CD8-positive, alpha-beta memory T cell (primary cell): ENCODE results near the gene ALPK1. TPM values are rescaled to one million over a fixed set of nuclear protein-coding genes. Genes with fewer than 3 reads are reported as not detected.

ENCODE experiments used
- CTCF ChIA-PET: fragments of 350-600 bp; sonication (Branson Sonifier 250); formaldehyde crosslinking; loops from one replicate; lab custom pipeline; 2021; ENCODE audit warnings: antibody characterized with exemption; lab: Charles Lee
- POLR2A ChIA-PET: fragments of 350-600 bp; sonication (Branson Sonifier 250); formaldehyde crosslinking; loops from one replicate; lab custom pipeline; 2021; ENCODE audit warnings: antibody characterized with exemption; lab: Charles Lee
- DNase-seq, 5 donors: peaks; one replicate each; pipeline versions ENCODE4 v3.0.0 to v3.0.0-alpha.2; 2020 to 2022; ENCODE audit warnings: mixed read lengths in 1 of 5
- H3K27ac ChIP-seq: one replicate; pipeline ENCODE4 v1.7.0; 2013; ENCODE audit warnings: low read depth, mild to moderate bottlenecking, low read length, moderate library complexity
- H3K27me3 ChIP-seq: 2 replicates; pipeline ENCODE4 v1.7.0; 2013; ENCODE audit warnings: low read length, mild to moderate bottlenecking; ENCODE audit not compliant: insufficient read depth, poor library complexity, severe bottlenecking
- H3K36me3 ChIP-seq: 2 replicates; pipeline ENCODE4 v1.7.0; 2013; ENCODE audit warnings: mild to moderate bottlenecking, low read length, moderate library complexity; ENCODE audit not compliant: insufficient read depth
- H3K4me1 ChIP-seq: 2 replicates; pipeline ENCODE4 v1.7.0; 2013; ENCODE audit warnings: mild to moderate bottlenecking, low read length, moderate library complexity; ENCODE audit not compliant: insufficient read depth
- H3K4me3 ChIP-seq: 2 replicates; pipeline ENCODE4 v1.7.0; 2013; ENCODE audit warnings: mild to moderate bottlenecking, low read length
- H3K9me3 ChIP-seq: 2 replicates; pipeline ENCODE4 v1.7.0; 2013; ENCODE audit warnings: mild to moderate bottlenecking, low read length
- H3K27ac Mint-ChIP-seq, 8 donors: one replicate each; pipeline ENCODE4 v1.8.0; 2020 to 2021; ENCODE audit warnings: mixed read lengths in 8 of 8, mild to moderate bottlenecking in 6 of 8, inconsistent platforms in 3 of 8, moderate library complexity in 3 of 8
- H3K27me3 Mint-ChIP-seq, 2 donors: one replicate each; pipeline ENCODE4 v1.8.0; 2020 to 2021; ENCODE audit warnings: mixed read lengths in 2 of 2, mild to moderate bottlenecking in 1 of 2, moderate library complexity in 1 of 2
- H3K36me3 Mint-ChIP-seq, 3 donors: one replicate each; pipeline ENCODE4 v1.8.0; 2020 to 2021; ENCODE audit warnings: mixed read lengths in 3 of 3, inconsistent platforms in 1 of 3, mild to moderate bottlenecking in 1 of 3
- H3K4me1 Mint-ChIP-seq, 3 donors: one replicate each; pipeline ENCODE4 v1.8.0; 2020 to 2021; ENCODE audit warnings: mixed read lengths in 3 of 3, inconsistent platforms in 1 of 3, mild to moderate bottlenecking in 1 of 3
- H3K4me3 Mint-ChIP-seq, 7 donors: one replicate each; pipeline ENCODE4 v1.8.0; 2020 to 2021; ENCODE audit warnings: mixed read lengths in 7 of 7, mild to moderate bottlenecking in 6 of 7, moderate library complexity in 4 of 7, inconsistent platforms in 2 of 7
- H3K9me3 Mint-ChIP-seq, 5 donors: one replicate each; pipeline ENCODE4 v1.8.0; 2020 to 2022; ENCODE audit warnings: mixed read lengths in 5 of 5, mild to moderate bottlenecking in 3 of 5, moderate library complexity in 2 of 5, inconsistent platforms in 1 of 5
- polyA plus RNA-seq: library from polyadenylated mRNA; unstranded; fragments of 300-500 nt; fragmentation: Illumina TruSeq; gene quantifications from one replicate; pipeline ENCODE4 v1.2.3, GENCODE V29; 2021
- total RNA-seq, 2 experiments: library from RNA; stranded (reverse); gene quantifications; one replicate each; pipeline ENCODE4 v1.2.3, GENCODE V29; 2021

ALPK1 gene
- total and polyA plus RNA-seq, 3 experiments from 2014 or later, result 1.1 to 3.1 (median 2.5) TPM

DNA sequence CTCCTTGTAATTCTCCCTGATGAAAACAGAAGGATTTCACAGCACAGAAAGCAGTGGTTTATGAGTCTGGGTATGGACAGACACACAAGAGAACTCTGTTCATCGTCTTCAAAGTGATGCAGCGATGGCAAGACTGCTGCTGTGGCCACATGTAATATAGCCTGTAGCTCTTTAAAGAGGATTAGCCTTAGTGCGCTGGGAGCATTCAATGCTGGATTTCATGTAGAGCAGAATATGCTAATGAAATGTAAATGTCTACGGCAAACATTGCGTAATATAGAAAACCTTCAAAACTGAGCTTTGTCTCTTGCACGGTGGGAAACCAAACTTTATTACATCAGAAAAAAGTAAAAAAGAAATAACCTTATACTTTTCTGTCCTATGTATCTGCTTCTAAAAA lies 42.9 kb downstream of the ALPK1 start:
- Mint-ChIP-seq H3K9me3 (no peaks in the 10 kb centered on the region), H3K36me3 (no peaks in the 10 kb centered on the region), H3K27ac (no peak overlapping the region), H3K4me3 (no peak overlapping the region), H3K4me1 (no peaks in the 10 kb centered on the region), H3K27me3 (peaks cover 2 to 3% of the 10 kb centered on the region in 2 donors)
- Histone ChIP-seq H3K9me3 (no peaks in the 10 kb centered on the region), H3K27ac (no peak overlapping the region), H3K36me3 (no peaks in the 10 kb centered on the region), H3K4me3 (no peak overlapping the region), H3K4me1 (no peaks in the 10 kb centered on the region), H3K27me3 (no peaks in the 10 kb centered on the region)
- no peak for DNase-seq
- ChIA-PET CTCF (no interaction called here), POLR2A (no interaction called here)

DNA sequence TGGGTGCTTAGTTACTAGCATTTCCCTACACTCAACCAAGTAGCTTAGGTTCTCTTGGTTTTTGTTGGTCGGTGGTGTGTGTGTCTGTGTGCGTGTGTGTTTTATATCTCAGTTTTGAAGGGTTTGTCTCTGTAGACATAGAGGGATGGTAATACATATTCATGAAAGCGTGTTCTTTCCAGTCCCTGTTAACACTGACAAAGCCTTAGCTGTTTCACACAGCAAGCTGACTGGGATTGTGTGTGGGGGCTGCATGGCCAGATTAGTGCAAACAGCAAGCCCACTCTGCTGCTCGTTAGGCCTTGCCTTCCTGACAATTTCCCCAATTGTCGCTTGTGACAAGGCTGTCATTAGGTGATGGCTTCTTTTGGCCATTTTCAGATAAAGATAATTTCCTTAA lies 43.9 kb downstream of the ALPK1 start:
- ChIA-PET CTCF (no interaction called here), POLR2A (no interaction called here)
- H3K27me3 Mint-ChIP-seq, result peaks cover 2 to 3% of the 10 kb centered on the region in 2 donors
- H3K9me3 ChIP-seq, result no peaks in the 10 kb centered on the region
- H3K4me3 Mint-ChIP-seq, result no peak overlapping the region
- no peaks in the 10 kb centered on the region for H3K27me3 ChIP-seq
- H3K27ac ChIP-seq, result no peak overlapping the region
- H3K4me1 Mint-ChIP-seq, result no peaks in the 10 kb centered on the region
- no peaks in the 10 kb centered on the region for H3K36me3 ChIP-seq
- no peak overlapping the region for H3K4me3 ChIP-seq
- no peaks in the 10 kb centered on the region for H3K9me3 Mint-ChIP-seq
- H3K36me3 Mint-ChIP-seq, result no peaks in the 10 kb centered on the region
- no peak for DNase-seq
- no peak overlapping the region for H3K27ac Mint-ChIP-seq
- no peaks in the 10 kb centered on the region for H3K4me1 ChIP-seq

DNA sequence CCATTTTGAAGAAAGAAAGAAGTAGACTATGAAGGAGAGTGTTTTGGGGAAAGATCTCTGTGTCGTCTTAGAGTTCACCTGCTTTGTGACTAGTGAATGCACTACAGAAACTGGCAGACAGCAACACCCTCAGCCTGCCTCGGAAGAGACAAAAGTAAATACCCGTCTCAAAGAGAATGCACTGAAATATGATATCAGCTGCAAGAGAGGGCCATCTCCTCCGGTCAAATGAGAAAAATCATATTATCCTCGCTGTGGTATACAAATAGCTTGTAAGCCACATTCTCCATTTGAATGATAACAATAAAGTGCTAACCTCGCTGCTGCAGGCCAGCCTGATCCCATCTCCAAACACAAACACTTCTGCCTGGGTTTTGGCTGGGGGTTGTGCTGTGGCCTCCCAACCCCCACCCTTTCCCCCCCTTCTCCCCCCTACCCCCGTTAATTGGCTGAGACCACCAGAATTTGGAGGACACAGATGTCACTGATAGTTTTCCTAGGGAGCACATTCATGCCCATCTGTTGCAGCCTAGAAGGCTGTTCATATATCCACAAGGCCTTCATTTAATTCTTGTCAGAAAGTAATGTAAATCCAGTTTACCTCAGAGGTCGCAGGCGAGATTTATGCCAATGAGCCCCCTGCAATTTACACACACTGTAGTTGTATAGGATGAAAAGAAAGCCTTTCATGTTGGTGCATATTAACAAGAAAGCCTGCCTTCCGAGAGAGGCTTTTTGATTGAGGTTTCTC lies 46.3 kb downstream of the ALPK1 start:
- no peaks in the 10 kb centered on the region for H3K36me3 Mint-ChIP-seq
- Histone ChIP-seq H3K4me3 (no peak overlapping the region), H3K4me1 (no peaks in the 10 kb centered on the region), H3K27me3 (no peaks in the 10 kb centered on the region), H3K9me3 (no peaks in the 10 kb centered on the region), H3K27ac (no peak overlapping the region), H3K36me3 (no peaks in the 10 kb centered on the region)
- H3K27ac Mint-ChIP-seq, result no peak overlapping the region
- no peak for DNase-seq
- no peaks in the 10 kb centered on the region for H3K4me1 Mint-ChIP-seq
- H3K27me3 Mint-ChIP-seq, result peaks cover 2 to 3% of the 10 kb centered on the region in 2 donors
- POLR2A ChIA-PET, result no interaction called here
- H3K9me3 Mint-ChIP-seq, result no peaks in the 10 kb centered on the region
- no peak overlapping the region for H3K4me3 Mint-ChIP-seq
- CTCF ChIA-PET, result no interaction called here

DNA sequence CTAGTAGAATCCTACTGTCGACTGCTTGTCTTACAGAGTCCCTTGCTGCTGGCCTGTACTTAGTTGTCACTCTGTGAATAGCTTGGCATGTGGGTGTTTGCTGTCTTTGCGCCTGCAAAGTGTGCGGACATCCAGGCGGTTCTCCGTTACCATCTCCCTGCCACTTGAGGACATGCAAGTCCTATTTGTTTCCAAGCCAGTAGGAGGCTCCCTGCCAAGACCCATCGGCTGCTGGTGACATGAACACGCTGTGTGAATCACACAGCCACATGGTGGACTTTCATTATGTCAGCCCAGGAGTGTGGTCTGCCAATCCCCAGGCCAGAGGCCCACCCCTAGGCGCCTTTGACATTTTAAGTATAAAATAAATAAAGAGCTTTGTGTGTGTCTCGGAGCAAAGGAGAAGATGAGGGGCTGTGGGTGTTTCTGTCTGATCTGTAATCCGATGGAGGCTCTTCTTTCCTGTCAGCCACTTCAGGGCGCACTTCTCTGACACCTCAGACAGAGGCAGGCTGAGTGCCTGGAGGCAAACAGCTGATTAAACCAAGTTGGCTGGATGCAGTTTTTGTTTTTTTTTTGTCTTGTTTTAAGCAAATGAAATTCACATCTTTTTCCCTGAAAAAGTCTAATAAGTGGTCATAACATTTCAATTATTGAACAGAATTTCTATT lies 51.5 kb downstream of the ALPK1 start:
- H3K4me3 Mint-ChIP-seq, result no peak overlapping the region
- Histone ChIP-seq H3K9me3 (no peaks in the 10 kb centered on the region), H3K27me3 (no peaks in the 10 kb centered on the region), H3K4me3 (no peak overlapping the region), H3K36me3 (no peaks in the 10 kb centered on the region), H3K27ac (no peak overlapping the region), H3K4me1 (no peaks in the 10 kb centered on the region)
- no peaks in the 10 kb centered on the region for H3K36me3 Mint-ChIP-seq
- no peaks in the 10 kb centered on the region for H3K9me3 Mint-ChIP-seq
- no peaks in the 10 kb centered on the region for H3K27me3 Mint-ChIP-seq
- POLR2A ChIA-PET, result no interaction called here
- H3K4me1 Mint-ChIP-seq, result no peaks in the 10 kb centered on the region
- H3K27ac Mint-ChIP-seq, result no peak overlapping the region
- CTCF ChIA-PET, result no interaction called here
- DNase-seq, result no peak

DNA sequence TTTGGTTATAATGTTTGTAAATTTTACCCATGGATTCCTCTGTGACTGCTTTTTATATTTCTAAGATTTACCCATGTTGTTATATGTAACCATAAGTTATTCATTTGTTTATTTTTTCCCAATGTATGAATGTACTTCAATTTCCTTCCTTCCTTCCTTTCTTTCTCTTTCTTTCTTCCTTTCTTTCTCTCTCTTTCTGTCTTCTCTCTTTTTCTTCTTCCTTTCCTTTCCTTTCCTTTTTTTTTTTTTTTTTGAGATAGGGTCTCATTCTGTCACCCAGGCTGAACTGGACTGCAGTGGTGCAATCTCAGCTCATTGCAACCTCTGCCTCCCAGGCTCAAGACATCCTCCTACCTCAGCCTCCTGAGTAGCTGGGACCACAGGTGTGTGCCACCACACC lies 55.6 kb downstream of the ALPK1 start:
- POLR2A ChIA-PET, result no interaction called here
- peaks cover 0 to 9% (median 3%) of the 10 kb centered on the region in 3 donors for H3K36me3 Mint-ChIP-seq
- Histone ChIP-seq H3K9me3 (no peaks in the 10 kb centered on the region), H3K4me1 (no peaks in the 10 kb centered on the region), H3K4me3 (no peak overlapping the region), H3K27me3 (no peaks in the 10 kb centered on the region), H3K36me3 (no peaks in the 10 kb centered on the region), H3K27ac (no peak overlapping the region)
- no peaks in the 10 kb centered on the region for H3K9me3 Mint-ChIP-seq
- H3K27me3 Mint-ChIP-seq, result peaks cover 2 to 3% of the 10 kb centered on the region in 2 donors
- no peak overlapping the region for H3K4me3 Mint-ChIP-seq
- no peaks in the 10 kb centered on the region for H3K4me1 Mint-ChIP-seq
- CTCF ChIA-PET, result no interaction called here
- no peak overlapping the region for H3K27ac Mint-ChIP-seq
- no peak for DNase-seq

DNA sequence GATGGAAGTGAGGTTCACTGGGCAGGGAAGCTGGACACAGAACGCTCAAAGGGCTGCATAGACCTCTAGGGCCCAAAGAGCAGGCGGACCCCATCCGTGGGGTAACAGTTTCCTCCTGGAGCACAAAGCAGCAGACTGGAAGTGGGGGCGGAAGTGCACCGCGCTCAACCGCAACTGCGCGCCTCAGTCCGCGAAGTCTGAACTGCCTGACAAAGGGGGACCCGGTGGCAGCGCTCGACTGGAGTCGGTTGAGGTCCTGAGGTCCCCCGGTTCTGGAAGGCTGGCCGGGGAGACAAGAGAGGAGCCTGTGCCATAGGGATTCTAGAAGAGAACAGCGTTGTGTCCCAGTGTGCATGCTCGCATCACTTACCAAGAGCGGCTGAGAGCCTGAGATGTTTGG lies 58.5 kb downstream of the ALPK1 start:
- Mint-ChIP-seq H3K27ac (no peak overlapping the region), H3K4me1 (no peaks in the 10 kb centered on the region), H3K36me3 (peaks cover 0 to 9% (median 9%) of the 10 kb centered on the region in 3 donors), H3K27me3 (peaks cover 4 to 8% of the 10 kb centered on the region in 2 donors), H3K4me3 (no peak overlapping the region), H3K9me3 (peaks cover 0 to 3% (median 0%) of the 10 kb centered on the region in 5 donors)
- Histone ChIP-seq H3K36me3 (no peaks in the 10 kb centered on the region), H3K27ac (no peak overlapping the region), H3K9me3 (no peaks in the 10 kb centered on the region), H3K4me3 (no peak overlapping the region), H3K4me1 (no peaks in the 10 kb centered on the region), H3K27me3 (no peaks in the 10 kb centered on the region)
- ChIA-PET POLR2A (no interaction called here), CTCF (no interaction called here)
- DNase-seq, result no peak

DNA sequence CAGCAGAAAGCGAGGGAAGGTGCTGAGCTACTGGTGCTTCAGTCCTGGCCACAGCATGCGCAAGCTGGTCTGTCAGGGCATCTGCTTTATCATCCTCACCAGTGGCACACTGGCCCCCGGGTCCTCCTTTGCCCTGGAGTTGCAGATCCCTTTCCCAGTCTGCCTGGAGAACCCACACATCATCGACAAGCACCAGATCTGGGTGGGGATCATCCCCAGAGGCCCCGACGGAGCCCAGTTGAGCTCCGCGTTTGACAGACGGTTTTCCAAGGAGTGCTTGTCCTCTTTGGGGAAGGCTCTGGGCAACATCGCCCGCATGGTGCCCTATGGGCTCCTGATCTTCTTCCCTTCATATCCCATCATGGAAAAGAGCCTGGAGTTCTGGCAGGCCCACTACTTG lies 60.3 kb downstream of the ALPK1 start:
- H3K36me3 Mint-ChIP-seq, result peaks cover 0 to 21% (median 10%) of the 10 kb centered on the region in 3 donors
- H3K36me3 ChIP-seq, result no peaks in the 10 kb centered on the region

DNA sequence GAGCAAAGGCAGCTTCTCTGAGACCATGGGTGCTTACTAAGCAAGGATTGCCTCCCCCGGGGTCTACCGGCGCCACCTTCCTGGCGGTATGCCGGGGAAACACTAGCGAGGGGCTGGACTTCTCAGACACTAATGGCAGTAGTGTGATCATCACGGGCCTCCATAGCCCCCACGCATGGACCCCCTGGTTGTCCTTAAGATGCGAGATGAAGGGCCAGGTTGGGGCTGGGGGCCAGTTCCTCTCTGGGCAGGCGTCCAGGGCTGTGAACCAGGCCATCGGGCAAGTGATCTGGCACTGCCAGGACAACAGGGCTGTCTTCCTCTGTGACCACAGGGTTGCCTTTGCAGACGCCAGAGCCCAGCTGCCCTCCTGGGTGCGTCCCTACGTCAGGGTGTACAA lies 60.7 kb downstream of the ALPK1 start:
- Mint-ChIP-seq H3K27me3 (peaks cover 8 to 12% of the 10 kb centered on the region in 2 donors), H3K27ac (no peak overlapping the region), H3K9me3 (peaks cover 0 to 16% (median 12%) of the 10 kb centered on the region in 5 donors), H3K4me3 (no peak overlapping the region), H3K4me1 (no peaks in the 10 kb centered on the region), H3K36me3 (peaks cover 0 to 23% (median 10%) of the 10 kb centered on the region in 3 donors)
- Histone ChIP-seq H3K27ac (no peak overlapping the region), H3K36me3 (no peaks in the 10 kb centered on the region), H3K4me3 (no peak overlapping the region), H3K9me3 (no peaks in the 10 kb centered on the region), H3K4me1 (no peaks in the 10 kb centered on the region), H3K27me3 (no peaks in the 10 kb centered on the region)
- CTCF ChIA-PET, result no interaction called here
- no peak for DNase-seq
- POLR2A ChIA-PET, result no interaction called here

More for the DNA sequence above, 60.3 kb downstream of the ALPK1 start:
- Mint-ChIP-seq H3K9me3 (peaks cover 0 to 12% (median 10%) of the 10 kb centered on the region in 5 donors), H3K4me3 (no peak overlapping the region), H3K27ac (no peak overlapping the region), H3K4me1 (no peaks in the 10 kb centered on the region), H3K27me3 (peaks cover 8 to 11% of the 10 kb centered on the region in 2 donors)
- ChIA-PET CTCF (no interaction called here), POLR2A (no interaction called here)
- Histone ChIP-seq H3K27me3 (no peaks in the 10 kb centered on the region), H3K4me1 (no peaks in the 10 kb centered on the region), H3K27ac (no peak overlapping the region), H3K4me3 (no peak overlapping the region), H3K9me3 (no peaks in the 10 kb centered on the region)
- DNase-seq, result no peak
